ENCODE results near the gene APAF1. TPM values are rescaled to one million over a fixed set of nuclear protein-coding genes. Genes with fewer than 3 reads are reported as not detected.

Gene APAF1
- total RNA-seq, 3 donors from 2014 or later, result 22.5 to 44.2 (median 41.9) TPM

GRCh38 chr12:98780261-98780660, 135.2 kb downstream of the APAF1 start:
- no peak overlapping the region for H3K4me3 ChIP-seq
- no peaks in the 10 kb centered on the region for H3K36me3 ChIP-seq (ENCODE audit: low read depth)
- ATAC-seq, result no peak
- intact Hi-C loops (cut with DNase I, micrococcal nuclease), result no loop called here
- H3K4me1 ChIP-seq (ENCODE audit: low read depth), result no peaks in the 10 kb centered on the region
- DNase-seq, result no peak
- H3K9me3 ChIP-seq, result no peaks in the 10 kb centered on the region
- TF ChIP-seq, protein P1, sequence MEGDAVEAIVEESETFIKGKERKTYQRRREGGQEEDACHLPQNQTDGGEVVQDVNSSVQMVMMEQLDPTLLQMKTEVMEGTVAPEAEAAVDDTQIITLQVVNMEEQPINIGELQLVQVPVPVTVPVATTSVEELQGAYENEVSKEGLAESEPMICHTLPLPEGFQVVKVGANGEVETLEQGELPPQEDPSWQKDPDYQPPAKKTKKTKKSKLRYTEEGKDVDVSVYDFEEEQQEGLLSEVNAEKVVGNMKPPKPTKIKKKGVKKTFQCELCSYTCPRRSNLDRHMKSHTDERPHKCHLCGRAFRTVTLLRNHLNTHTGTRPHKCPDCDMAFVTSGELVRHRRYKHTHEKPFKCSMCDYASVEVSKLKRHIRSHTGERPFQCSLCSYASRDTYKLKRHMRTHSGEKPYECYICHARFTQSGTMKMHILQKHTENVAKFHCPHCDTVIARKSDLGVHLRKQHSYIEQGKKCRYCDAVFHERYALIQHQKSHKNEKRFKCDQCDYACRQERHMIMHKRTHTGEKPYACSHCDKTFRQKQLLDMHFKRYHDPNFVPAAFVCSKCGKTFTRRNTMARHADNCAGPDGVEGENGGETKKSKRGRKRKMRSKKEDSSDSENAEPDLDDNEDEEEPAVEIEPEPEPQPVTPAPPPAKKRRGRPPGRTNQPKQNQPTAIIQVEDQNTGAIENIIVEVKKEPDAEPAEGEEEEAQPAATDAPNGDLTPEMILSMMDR (IDR thresholded peaks at IDR 0.05), result no peak

DNA sequence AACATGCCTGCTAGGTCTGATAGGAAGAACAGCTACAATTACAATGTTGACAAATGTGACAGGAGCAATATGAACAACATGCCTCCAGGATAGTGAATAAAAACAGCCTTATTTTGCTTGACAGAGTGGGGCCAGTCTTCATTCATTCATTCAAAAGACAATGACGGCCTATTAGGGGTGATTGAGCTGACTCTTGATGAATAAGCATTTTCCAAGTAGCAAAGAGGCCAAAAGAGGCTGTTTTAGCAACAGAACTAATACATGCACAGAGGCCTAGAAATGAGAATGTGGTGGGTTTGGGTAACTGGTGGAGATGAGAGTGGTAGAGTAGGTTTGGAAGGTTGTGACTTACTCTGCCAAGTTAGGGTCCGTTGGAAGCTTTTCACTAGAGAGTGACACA, 138.3 kb downstream of the APAF1 start:
- intact Hi-C loops (cut with DNase I, micrococcal nuclease), result no loop called here
- H3K9me3 ChIP-seq, result no peaks in the 10 kb centered on the region
- H3K4me1 ChIP-seq (ENCODE audit: low read depth), result no peaks in the 10 kb centered on the region
- TF ChIP-seq, protein P1 (IDR thresholded peaks at IDR 0.05), result no peak
- H3K36me3 ChIP-seq (ENCODE audit: low read depth), result no peaks in the 10 kb centered on the region
- ATAC-seq (no peak), DNase-seq (no peak)
- H3K4me3 ChIP-seq, result no peak overlapping the region

Other genes starting within 250 kb of the APAF1 start
- gene TMPO, start 129.7 kb upstream of the APAF1 start, total RNA-seq, result 10 to 100 TPM; 46.7 to 83.6 (median 69.8) TPM
- gene SLC25A3, start 51.6 kb upstream of the APAF1 start, total RNA-seq, result 100 to 1,000 TPM; 617 to 741 (median 658) TPM
- gene IKBIP, start 502 bp upstream of the APAF1 start, total RNA-seq, result 1 to 10 TPM; 1.4 to 7.8 (median 7.5) TPM